Central memory CD8-positive, alpha-beta T cell (primary cell): ENCODE data around the gene USP36.

Experiments
- ATAC-seq: fragments of 150-1000 bp; cut with Tn5 transposase; replicated peaks from 2 replicates; pipeline ENCODE4 v1.10.0; 2022; ENCODE audit warnings: mild to moderate bottlenecking, moderate FRiP score, moderate number of reproducible peaks; ENCODE audit not compliant: poor library complexity, severe bottlenecking; ENCODE audit errors: extremely low read depth
- DNase-seq, 2 donors: peaks; one replicate each; pipeline ENCODE4 v3.0.0; 2021; ENCODE audit warnings: low spot score in 2 of 2
- H3K27ac Mint-ChIP-seq: one replicate; pipeline ENCODE4 v1.8.0; 2022; ENCODE audit warnings: low read depth, mild to moderate bottlenecking, moderate library complexity, mixed read lengths
- H3K27me3 Mint-ChIP-seq: one replicate; pipeline ENCODE4 v1.8.0; 2022; ENCODE audit warnings: mixed read lengths
- H3K36me3 Mint-ChIP-seq: one replicate; pipeline ENCODE4 v1.8.0; 2022; ENCODE audit warnings: mild to moderate bottlenecking, moderate library complexity, mixed read lengths; ENCODE audit not compliant: insufficient read depth
- H3K4me1 Mint-ChIP-seq: one replicate; pipeline ENCODE4 v1.8.0; 2022; ENCODE audit warnings: mixed read lengths
- H3K4me3 Mint-ChIP-seq: one replicate; pipeline ENCODE4 v1.8.0; 2022; ENCODE audit warnings: mild to moderate bottlenecking, moderate library complexity, mixed read lengths
- H3K9me3 Mint-ChIP-seq: one replicate; pipeline ENCODE4 v1.8.0; 2022; ENCODE audit warnings: mixed read lengths

USP36 gene

GRCh38 chr17:78826836-78827509 lies 13.6 kb downstream of the USP36 start:
- no peak for ATAC-seq
- H3K4me3 Mint-ChIP-seq: no peak overlapping the region
- peaks cover 49% of the 10 kb centered on the region for H3K4me1 Mint-ChIP-seq
- peaks cover 76% of the 10 kb centered on the region for H3K36me3 Mint-ChIP-seq
- no peaks in the 10 kb centered on the region for H3K27me3 Mint-ChIP-seq
- no peaks in the 10 kb centered on the region for H3K9me3 Mint-ChIP-seq
- DNase-seq: no peak
- H3K27ac Mint-ChIP-seq: no peak overlapping the region

- no peaks in the 10 kb centered on the region for H3K27me3 Mint-ChIP-seq
- no peak overlapping the region for H3K27ac Mint-ChIP-seq
- ATAC-seq (no peak), DNase-seq (no peak)
- peaks cover 49% of the 10 kb centered on the region for H3K4me1 Mint-ChIP-seq
- no peaks in the 10 kb centered on the region for H3K9me3 Mint-ChIP-seq
- H3K36me3 Mint-ChIP-seq: peaks cover 77% of the 10 kb centered on the region
- no peak overlapping the region for H3K4me3 Mint-ChIP-seq
Measured at GRCh38 chr17:78826421-78826820, 14.2 kb downstream of the USP36 start.

GRCh38 chr17:78825696-78826095 lies 14.9 kb downstream of the USP36 start:
- Mint-ChIP-seq H3K4me3 (no peak overlapping the region), H3K4me1 (peaks cover 49% of the 10 kb centered on the region), H3K36me3 (peaks cover 79% of the 10 kb centered on the region), H3K9me3 (no peaks in the 10 kb centered on the region), H3K27ac (peak overlapping the region; percentile 79), H3K27me3 (no peaks in the 10 kb centered on the region)
- ATAC-seq (no peak), DNase-seq (no peak)

GRCh38 chr17:78824240-78824639 lies 16.4 kb downstream of the USP36 start:
- H3K4me1 Mint-ChIP-seq: peaks cover 49% of the 10 kb centered on the region
- ATAC-seq (no peak), DNase-seq (no peak)
- no peaks in the 10 kb centered on the region for H3K27me3 Mint-ChIP-seq
- H3K4me3 Mint-ChIP-seq: no peak overlapping the region
- H3K36me3 Mint-ChIP-seq: peaks cover 76% of the 10 kb centered on the region
- H3K9me3 Mint-ChIP-seq: no peaks in the 10 kb centered on the region
- peak overlapping the region; percentile 9 for H3K27ac Mint-ChIP-seq

GRCh38 chr17:78823282-78824046 lies 17.1 kb downstream of the USP36 start:
- peak overlapping the region; percentile 9 for H3K27ac Mint-ChIP-seq
- DNase-seq: no peak
- H3K4me3 Mint-ChIP-seq: no peak overlapping the region
- no peaks in the 10 kb centered on the region for H3K27me3 Mint-ChIP-seq
- H3K9me3 Mint-ChIP-seq: no peaks in the 10 kb centered on the region
- H3K4me1 Mint-ChIP-seq: peaks cover 55% of the 10 kb centered on the region
- peaks cover 79% of the 10 kb centered on the region for H3K36me3 Mint-ChIP-seq
- no peak for ATAC-seq

- ATAC-seq (no peak), DNase-seq (no peak)
- Mint-ChIP-seq H3K27me3 (no peaks in the 10 kb centered on the region), H3K4me1 (peaks cover 53% of the 10 kb centered on the region), H3K9me3 (no peaks in the 10 kb centered on the region), H3K27ac (peak overlapping the region; percentile 9), H3K4me3 (no peak overlapping the region), H3K36me3 (peaks cover 75% of the 10 kb centered on the region)
Measured at GRCh38 chr17:78822552-78822951, 18.1 kb downstream of the USP36 start.

- Mint-ChIP-seq H3K9me3 (no peaks in the 10 kb centered on the region), H3K36me3 (peaks cover 77% of the 10 kb centered on the region), H3K4me3 (no peak overlapping the region), H3K27ac (no peak overlapping the region), H3K27me3 (no peaks in the 10 kb centered on the region), H3K4me1 (peaks cover 59% of the 10 kb centered on the region)
- ATAC-seq (no peak), DNase-seq (no peak)
Measured at GRCh38 chr17:78821961-78822360, 18.7 kb downstream of the USP36 start.

GRCh38 chr17:78820841-78821240 lies 19.8 kb downstream of the USP36 start:
- H3K4me1 Mint-ChIP-seq: peaks cover 62% of the 10 kb centered on the region
- H3K27me3 Mint-ChIP-seq: no peaks in the 10 kb centered on the region
- no peak overlapping the region for H3K4me3 Mint-ChIP-seq

GRCh38 chr17:78819806-78820792 lies 20.5 kb downstream of the USP36 start:
- Mint-ChIP-seq H3K4me3 (peak overlapping the region; percentile 62), H3K27me3 (no peaks in the 10 kb centered on the region), H3K27ac (peak overlapping the region; percentile 93), H3K36me3 (peaks cover 74% of the 10 kb centered on the region), H3K4me1 (peaks cover 54% of the 10 kb centered on the region), H3K9me3 (no peaks in the 10 kb centered on the region)
- no peak for DNase-seq
- no peak for ATAC-seq

More at GRCh38 chr17:78820841-78821240, 19.8 kb downstream of the USP36 start:
- ATAC-seq: no peak
- Mint-ChIP-seq H3K27ac (no peak overlapping the region), H3K36me3 (peaks cover 76% of the 10 kb centered on the region), H3K9me3 (no peaks in the 10 kb centered on the region)
- DNase-seq: no peak

- Mint-ChIP-seq H3K4me3 (peak overlapping the region; percentile 62), H3K27me3 (no peaks in the 10 kb centered on the region), H3K36me3 (peaks cover 75% of the 10 kb centered on the region), H3K27ac (peak overlapping the region; percentile 93), H3K4me1 (peaks cover 50% of the 10 kb centered on the region), H3K9me3 (no peaks in the 10 kb centered on the region)
- DNase-seq (no peak), ATAC-seq (no peak)
Measured at GRCh38 chr17:78819402-78819801, 21.2 kb downstream of the USP36 start.

GRCh38 chr17:78818932-78819331 lies 21.7 kb downstream of the USP36 start:
- H3K36me3 Mint-ChIP-seq: peaks cover 75% of the 10 kb centered on the region
- ATAC-seq: peak; percentile 53
- peak overlapping the region; percentile 62 for H3K4me3 Mint-ChIP-seq
- peak in 1 of 2 donors; percentile 65 for DNase-seq
- H3K27ac Mint-ChIP-seq: peak overlapping the region; percentile 93
- no peaks in the 10 kb centered on the region for H3K27me3 Mint-ChIP-seq
- no peaks in the 10 kb centered on the region for H3K9me3 Mint-ChIP-seq
- peaks cover 51% of the 10 kb centered on the region for H3K4me1 Mint-ChIP-seq

- peak overlapping the region; percentile 93 for H3K27ac Mint-ChIP-seq
- no peaks in the 10 kb centered on the region for H3K9me3 Mint-ChIP-seq
- no peak for DNase-seq
- no peak for ATAC-seq
- H3K36me3 Mint-ChIP-seq: peaks cover 76% of the 10 kb centered on the region
- no peaks in the 10 kb centered on the region for H3K27me3 Mint-ChIP-seq
- H3K4me1 Mint-ChIP-seq: peaks cover 51% of the 10 kb centered on the region
- peak overlapping the region; percentile 62 for H3K4me3 Mint-ChIP-seq
Measured at GRCh38 chr17:78818152-78818846, 22.3 kb downstream of the USP36 start.
